GM12878 (cell line): Measurements from ENCODE around the gene EMP2.

Experiments used
- BRCA1 ChIP-seq: IDR thresholded peaks from 2 replicates; pipeline ENCODE4 v1.6.1; 2011; ENCODE audit warnings: low read depth, low read length, improper control_type of control experiment
- EED ChIP-seq: sonication (generic); IDR thresholded peaks from 2 replicates; pipeline ENCODE4 v1.6.1; 2016; ENCODE audit warnings: antibody characterized with exemption, low read depth
- FOXM1 ChIP-seq: IDR thresholded peaks from 2 replicates; pipeline ENCODE4 v1.6.1; 2012; ENCODE audit warnings: low read depth, mild to moderate bottlenecking, inconsistent platforms, low read length, moderate library complexity
- TF ChIP-seq, protein P1 (sequence below), 3 experiments: IDR thresholded peaks in 2 of 3; conservative IDR thresholded peaks in 1 of 3; 2 replicates each; pipeline ENCODE4 v1.5.1; 2011; ENCODE audit warnings: low read depth in 3 of 3, low read length in 3 of 3, mild to moderate bottlenecking in 3 of 3, control low read depth in 2 of 3, moderate library complexity in 2 of 3, inconsistent platforms in 1 of 3, mixed read lengths in 1 of 3; ENCODE audit not compliant: control insufficient read depth in 2 of 3, insufficient read depth in 1 of 3; ENCODE audit errors: extremely low read depth in 1 of 3

GRCh38 chr16:10625595-10626357 is 45.4 kb upstream of the EMP2 start:
- no peak for TF ChIP-seq BRCA1
- TF ChIP-seq, protein P1, sequence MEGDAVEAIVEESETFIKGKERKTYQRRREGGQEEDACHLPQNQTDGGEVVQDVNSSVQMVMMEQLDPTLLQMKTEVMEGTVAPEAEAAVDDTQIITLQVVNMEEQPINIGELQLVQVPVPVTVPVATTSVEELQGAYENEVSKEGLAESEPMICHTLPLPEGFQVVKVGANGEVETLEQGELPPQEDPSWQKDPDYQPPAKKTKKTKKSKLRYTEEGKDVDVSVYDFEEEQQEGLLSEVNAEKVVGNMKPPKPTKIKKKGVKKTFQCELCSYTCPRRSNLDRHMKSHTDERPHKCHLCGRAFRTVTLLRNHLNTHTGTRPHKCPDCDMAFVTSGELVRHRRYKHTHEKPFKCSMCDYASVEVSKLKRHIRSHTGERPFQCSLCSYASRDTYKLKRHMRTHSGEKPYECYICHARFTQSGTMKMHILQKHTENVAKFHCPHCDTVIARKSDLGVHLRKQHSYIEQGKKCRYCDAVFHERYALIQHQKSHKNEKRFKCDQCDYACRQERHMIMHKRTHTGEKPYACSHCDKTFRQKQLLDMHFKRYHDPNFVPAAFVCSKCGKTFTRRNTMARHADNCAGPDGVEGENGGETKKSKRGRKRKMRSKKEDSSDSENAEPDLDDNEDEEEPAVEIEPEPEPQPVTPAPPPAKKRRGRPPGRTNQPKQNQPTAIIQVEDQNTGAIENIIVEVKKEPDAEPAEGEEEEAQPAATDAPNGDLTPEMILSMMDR (IDR thresholded peaks at IDR 0.05 in 2 of 3, conservative IDR thresholded peaks at IDR 0.05 in 1 of 3; ENCODE audit: control insufficient read depth in 2 of 3, extremely low read depth in 1 of 3, insufficient read depth in 1 of 3, low read depth in 3 of 3, low read length in 3 of 3), result no peak
- TF ChIP-seq EED, result peak; percentile 37; the same call in 1 of the 2 replicates
- TF ChIP-seq FOXM1, result no peak
